CD4-positive, alpha-beta T cell treated with Interleukin-17A for 1 hour (primary cell): ENCODE results near the gene BPIFB6.

Experiments
- DNase-seq: peaks from one replicate; pipeline ENCODE4 v3.0.0-alpha.2; 2020

BPIFB6 gene

DNA sequence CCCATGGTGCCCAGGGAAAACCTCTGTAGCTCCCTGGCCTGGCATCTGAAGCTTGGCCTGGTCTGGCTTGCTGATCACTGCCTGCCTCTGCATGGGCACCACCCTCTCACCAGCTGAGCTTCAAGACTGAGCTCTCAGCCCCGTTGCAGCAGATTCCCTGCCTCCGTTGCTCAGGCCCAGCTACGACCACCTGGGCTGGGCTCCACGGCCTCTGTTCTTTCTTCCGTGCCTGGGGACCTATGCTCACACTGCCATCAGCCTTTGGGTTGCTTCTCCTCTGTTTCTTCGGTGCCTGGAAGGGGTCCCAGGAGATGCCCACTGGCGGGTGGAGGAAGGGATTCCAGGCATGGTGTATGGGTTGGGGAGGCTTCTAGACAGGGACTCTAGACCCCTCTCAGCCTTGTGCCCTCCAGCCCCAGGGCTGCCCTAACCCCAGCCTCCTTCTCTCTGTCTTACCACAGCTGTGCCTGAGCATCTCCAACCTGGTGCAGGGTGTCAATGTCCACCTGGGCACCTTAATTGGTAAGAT, 14.8 kb upstream of the BPIFB6 start:
- no peak for DNase-seq

DNA sequence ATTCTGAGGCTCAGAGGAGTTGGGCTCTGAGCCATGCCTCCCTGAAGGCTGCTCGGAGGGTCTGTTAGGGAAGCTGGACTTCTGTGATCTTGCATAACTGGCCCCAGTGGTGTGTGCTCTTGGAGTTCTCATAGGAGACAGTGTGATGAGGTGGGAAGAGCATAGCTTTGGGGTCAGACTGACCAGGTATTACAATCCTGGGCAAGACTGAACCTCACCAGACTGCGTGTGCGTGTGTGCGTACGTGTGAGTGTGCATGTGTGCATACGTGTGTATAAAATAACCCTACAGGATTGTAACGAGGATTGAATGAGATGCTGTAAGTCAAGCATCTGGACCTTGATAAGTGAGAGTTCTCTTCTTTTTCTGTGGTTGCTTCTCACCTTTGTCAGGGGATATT, 13.9 kb upstream of the BPIFB6 start:
- no peak for DNase-seq

DNA sequence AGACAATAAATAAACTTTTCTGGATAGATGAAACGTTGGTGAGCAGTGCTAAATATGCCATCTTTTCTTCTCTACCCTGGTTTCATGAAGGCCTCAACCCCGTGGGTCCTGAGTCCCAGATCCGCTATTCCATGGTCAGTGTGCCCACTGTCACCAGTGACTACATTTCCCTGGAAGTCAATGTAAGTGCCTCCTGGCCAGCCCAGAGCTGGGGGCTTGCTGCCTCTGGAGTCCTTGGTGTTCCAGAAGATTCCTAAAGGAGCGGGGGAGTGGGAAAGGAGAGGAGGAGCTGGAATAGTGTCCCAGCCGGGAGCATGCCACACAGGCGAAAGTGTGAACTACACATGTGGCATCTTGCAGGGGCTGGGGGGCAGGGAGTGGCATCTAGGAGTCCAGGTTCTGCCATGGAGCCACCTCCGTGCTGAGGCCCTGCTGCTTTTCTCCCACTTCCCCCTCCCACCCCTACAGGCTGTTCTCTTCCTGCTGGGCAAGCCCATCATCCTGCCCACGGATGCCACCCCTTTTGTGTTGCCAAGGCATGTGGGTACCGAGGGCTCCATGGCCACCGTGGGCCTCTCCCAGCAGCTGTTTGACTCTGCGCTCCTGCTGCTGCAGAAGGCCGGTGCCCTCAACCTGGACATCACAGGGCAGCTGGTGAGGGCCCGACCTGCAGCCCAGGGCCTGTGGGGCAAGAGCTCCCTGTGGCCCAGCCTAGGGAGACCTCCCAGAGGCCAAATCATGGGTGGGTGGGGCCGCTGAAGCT, 13.1 kb upstream of the BPIFB6 start:
- no peak for DNase-seq

DNA sequence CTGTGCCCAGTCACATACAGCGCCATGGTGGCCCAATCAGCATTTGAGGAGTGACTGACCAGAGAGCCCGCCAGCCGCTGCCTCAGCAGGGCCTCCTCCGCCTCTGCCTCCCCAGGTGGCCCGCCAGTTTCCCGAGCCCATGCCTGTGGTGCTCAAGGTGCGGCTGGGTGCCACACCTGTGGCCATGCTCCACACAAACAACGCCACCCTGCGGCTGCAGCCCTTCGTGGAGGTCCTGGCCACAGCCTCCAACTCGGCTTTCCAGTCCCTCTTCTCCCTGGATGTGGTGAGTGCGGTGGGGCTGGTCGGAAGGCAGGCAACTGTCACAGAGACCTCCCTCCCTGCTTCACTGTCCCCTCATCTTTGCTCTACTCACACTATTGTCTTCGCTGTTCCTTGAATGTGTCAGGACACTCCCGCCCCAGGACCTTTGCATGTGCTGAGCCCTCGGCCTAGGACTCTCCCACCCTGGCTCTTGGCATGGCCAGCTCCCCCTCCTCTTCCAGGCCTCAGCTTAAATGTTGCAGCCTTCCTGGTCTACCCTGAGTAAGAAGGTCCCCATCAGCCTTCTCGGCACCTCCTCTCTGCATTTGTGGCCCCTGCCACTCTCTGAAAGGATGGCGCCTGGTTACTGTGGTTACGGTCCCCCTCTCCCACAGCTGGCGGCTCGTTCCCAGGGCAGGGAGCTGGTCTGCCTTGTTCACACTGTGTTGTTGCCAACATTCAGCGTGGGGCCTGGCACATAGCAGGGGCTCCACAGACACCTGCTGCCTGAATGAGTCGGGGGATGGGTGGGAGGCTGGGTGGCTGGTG, 11.8 kb upstream of the BPIFB6 start:
- DNase-seq, result no peak

DNA sequence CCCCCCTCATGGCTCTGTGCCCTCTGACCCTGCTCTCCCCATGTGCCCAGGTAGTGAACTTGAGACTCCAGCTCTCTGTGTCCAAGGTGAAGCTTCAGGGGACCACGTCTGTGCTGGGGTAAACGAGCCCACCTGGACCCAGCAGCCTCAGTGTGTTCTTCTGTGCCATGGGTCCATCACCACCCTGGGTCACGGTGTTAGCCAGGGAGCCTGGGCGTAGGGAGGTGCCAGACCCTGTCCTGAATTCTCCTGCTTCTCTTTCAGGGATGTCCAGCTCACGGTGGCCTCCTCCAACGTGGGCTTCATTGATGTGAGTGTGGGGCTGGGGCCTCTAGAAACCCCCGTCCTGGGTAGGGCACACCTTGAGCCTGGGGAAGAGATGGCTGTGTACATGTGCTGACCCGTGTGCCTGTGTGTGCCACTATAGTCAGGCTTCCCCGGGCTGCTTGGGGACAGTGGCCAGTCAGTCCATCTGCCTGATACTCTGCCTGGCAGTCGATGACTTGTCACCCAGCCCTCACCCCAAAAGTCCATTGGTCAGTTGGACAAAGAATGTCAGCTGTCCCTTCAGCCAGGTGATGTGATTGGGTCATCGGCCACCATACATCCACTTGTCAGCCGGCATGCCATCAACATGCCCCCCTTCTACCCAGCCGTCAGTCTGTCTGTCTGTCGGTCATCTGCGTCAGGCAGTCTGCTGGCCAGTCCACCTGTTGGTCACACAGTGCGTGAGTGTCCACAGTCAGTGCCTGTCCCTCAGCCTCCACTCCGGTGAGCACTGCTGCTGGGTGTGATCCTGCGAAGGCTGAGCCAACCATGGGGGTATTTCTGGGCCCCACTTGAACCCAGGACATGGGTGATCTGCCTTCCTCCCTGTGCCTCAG, 10.9 kb upstream of the BPIFB6 start:
- no peak for DNase-seq

DNA sequence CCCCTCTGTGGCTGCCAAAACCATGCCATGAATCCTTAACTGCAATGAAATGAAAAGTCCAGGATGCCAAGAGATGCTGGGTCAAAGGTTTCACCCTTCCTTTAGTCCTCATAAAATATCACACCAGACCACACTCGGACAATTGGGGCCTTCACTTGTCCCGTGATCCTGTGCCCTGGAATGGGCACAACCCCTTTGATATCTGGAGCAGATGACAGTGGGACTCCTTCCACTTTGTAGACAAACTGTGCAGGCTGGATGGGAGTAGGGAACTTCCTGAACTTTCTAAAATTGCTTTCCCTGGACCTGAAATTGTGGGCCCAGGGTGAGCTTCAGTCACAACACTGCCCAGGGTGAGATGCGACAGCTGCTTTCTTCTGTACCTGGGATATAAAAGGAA, 9.6 kb upstream of the BPIFB6 start:
- DNase-seq, result no peak

DNA sequence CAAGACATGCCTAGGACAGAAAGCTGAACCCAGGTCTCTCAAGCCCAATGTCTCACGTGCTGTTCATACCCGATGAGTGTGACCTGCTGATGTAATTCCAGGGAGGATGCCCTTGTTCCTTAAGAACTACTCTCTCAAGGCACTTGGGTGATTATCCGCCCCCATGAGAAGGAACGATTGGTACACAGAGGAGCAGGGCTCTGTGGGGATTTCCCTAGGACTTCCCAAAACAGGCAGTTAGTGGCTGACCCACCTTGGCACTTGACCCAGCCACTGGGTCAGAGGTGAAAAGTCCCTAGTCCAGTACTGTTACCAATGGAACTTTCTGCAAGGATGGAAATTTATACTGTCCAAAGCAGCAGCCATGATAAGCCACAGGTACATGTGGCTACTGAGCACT, 9.2 kb upstream of the BPIFB6 start:
- no peak for DNase-seq

DNA sequence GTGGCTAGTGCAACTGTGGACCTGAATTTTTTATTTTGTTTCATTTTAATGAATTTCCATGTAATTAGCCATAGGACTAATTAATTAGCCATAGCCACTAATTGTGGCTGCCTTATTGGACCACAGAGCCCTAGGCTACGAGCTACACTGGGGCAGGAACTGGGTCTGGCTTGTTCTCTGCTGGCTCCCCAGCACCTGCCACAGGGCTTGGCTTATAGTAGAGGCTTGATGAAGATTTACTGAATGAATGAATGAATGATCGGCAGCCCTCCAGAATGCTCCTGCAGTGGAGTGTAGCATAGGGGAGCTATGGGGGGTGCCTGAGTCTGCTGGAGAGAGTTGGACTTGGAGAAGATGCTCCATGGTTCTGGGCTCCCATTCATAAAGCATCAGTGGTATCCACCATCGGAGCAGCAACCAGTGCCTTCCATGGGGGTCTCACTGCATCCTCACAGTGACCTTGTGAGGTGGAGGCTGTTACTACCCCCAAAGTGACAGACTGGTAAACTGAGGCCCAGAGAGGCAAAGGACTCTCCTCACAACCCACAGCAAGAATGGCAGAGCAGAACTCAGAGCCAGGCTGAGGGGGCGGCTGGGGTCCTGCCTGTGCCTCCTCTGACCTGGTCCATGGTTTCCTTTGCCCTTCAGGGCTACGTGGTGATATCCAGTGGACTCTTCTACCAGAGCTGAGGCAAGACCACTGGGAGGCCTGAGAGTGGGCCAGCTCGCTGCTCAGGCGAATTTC, 8.6 kb upstream of the BPIFB6 start:
- no peak for DNase-seq

DNA sequence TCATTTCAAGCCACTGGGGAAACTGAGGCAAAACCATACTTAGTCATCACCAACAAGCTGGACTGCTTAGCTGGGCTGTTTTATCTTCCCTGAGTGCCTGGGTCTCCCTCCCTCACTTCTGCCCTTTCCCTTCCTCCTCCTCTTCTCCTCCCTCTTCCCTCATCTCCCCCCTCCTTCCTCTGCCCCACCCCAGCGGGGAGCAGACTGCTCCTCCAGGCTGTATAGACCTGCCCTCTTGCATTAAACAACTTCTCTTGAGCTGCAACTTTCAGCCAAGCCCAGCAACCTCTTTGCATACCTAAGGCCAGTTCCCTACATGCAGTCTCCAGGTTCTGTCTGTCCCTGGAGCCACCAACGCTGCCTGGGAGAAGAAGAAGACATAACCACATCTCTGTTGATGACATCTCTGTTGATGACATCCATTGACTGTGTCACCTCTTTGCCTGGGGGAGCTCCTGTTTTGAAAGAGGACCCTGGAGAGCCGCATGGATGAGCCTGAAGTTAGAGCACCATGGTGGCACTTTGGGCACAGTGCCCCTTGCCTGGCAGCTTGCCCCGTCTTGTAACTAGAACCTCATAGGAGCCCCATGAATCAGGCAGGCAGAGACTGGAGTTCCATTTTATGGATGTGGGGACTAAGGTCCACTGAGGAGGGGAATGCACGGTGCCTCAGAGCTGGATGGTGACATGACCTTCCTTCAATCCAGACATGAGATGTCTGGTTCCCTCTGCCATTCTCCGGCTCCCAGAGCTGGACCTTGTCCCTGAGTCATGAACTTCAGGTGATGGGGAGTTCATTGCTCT, 7.8 kb upstream of the BPIFB6 start:
- no peak for DNase-seq

DNA sequence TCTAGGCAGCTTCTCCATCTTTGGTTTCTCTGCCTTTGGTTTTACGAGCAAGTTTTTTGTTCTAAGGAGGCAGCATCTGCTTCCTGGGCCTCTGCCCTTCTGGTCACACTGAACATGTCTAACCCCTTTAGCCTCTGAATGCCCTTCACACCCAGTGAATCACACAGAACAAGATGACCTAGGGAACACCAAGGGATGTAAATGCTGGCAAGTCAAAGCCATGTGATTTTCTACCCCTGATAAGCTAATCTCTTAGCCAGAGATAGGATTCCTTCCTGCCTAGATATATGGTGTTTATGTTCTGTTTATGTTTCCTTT, 7.2 kb upstream of the BPIFB6 start:
- no peak for DNase-seq

DNA sequence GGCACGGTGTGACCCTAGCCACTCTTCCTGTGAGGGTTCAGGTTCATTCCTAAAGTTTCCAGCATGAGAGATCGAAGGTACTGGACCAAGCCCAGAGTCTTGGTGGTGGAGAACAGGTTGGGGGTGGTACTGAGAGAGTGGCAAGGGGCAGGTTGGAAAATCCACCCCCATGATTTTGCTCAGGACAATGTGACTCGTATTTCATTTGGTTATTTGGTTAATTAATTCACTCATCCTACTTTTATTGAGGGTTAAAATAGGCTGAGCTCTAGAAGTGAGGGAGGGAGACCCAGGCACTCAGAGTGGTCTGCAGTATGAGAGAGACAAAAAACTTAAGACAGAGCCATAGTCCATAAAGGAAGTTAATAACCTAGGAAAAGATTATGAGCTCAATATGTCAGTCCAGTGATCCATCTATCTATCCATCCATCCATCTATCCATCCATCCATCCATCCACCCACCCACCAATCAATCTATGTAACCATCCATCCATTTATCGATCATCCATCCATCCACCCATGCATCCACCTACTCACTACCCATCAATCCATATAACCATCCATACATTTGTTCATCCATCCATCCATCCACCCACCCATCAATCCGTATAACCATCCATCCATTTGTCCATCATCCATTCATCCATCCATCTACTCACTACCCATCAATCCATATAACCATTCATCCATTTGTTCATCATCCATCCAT, 6.7 kb upstream of the BPIFB6 start:
- DNase-seq, result no peak

DNA sequence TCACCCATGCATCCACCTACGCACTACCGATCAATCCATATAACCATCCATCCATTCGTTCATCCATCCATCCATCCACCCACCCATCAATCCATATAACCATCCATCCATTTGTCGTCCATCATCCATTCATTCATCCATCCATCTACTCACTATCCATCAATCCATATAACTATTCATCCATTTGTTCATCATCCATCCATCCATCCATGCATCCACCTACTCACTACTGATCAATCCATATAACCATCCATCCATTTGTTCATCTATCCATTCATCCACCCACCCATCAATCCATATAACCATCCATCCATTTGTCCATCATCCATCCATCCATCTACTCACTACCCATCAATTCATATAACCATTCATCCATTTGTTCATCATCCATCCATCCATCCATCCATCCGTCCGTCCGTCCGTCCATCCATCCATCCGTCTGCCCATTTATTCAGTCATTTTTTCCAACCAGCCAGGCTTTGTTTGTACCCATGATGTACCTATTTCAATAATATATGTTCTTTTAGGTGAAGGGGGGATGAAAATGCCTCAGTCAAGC, 6.1 kb upstream of the BPIFB6 start:
- DNase-seq, result no peak

DNA sequence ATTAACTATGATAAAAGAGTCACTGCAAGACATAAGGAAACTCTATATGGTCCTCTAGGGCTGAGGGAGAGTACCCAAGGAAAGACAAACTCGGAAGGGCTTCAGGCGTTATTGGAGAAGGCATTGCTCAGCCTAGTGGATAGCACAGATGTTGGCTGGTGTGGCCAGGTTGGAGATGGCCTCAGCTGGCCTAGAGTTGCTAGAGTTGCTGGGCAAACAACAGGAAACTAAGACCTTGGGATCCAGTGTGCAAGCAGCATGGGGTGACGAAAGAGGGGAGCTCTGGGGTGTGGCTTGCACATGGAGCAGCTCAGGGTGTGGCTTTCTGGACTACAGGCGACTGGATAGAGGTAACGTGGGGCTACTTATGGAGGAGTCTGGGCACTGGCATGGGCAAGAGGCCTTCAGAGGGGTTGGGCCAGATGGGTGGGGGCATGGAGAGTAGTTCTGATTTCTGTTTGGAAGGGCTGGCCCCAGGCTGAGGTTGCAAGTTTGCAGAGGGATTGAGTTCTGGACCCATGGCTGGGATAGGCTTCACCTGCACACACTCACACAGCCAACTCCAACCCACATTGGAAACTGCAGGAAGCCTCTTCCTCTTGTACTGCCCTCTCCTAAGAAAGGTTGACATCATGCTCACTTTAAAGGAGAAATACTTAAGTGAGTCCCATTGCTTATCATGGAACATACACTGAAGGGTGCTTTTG, 5.2 kb upstream of the BPIFB6 start:
- no peak for DNase-seq

DNA sequence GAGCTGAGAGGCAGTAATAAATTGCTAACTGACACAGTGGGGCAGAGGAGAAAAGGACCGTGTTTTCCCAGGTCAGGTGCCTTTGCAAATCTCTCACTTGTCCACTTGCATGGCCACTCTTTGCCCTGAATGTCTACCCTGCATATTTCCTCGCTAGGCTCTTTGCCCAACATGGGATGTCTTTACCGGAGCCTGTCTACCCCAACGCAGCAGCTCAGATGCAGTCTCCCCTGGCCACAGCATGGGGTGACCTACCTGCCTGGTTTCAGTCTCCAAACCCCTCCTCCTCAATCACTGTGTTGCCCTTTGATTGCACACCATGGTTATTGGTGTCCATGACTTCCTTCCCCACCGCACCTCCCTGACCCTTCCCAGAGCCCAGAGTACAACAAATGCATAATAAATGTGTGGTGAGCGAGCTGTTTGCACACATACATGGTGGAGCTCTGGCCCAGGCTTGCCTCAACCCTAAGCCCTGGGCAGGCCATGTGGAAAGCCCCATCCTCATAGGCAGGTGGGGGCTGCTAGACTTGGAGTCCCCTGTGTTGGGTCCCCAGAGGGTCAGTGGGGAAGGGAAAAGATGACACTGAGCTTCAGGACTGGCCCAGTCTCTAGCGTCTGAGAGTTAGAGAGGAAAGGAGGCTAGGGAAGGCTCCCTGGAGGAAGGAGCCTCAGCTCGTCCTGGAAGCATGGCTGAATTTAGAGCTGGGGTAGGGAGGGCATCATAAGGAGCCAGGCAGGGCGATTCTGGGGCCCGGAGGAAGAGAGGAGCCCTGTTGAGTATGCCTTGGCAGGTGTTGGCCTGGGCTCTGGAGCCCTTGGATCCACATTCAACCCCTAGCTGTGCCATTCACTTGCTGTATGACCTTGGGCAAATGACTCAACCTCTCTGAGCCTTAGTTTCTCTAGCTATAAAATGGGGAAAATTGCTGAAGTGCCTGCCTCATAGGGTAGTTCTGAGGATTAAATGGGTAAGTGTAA, 4.4 kb upstream of the BPIFB6 start:
- DNase-seq, result no peak

DNA sequence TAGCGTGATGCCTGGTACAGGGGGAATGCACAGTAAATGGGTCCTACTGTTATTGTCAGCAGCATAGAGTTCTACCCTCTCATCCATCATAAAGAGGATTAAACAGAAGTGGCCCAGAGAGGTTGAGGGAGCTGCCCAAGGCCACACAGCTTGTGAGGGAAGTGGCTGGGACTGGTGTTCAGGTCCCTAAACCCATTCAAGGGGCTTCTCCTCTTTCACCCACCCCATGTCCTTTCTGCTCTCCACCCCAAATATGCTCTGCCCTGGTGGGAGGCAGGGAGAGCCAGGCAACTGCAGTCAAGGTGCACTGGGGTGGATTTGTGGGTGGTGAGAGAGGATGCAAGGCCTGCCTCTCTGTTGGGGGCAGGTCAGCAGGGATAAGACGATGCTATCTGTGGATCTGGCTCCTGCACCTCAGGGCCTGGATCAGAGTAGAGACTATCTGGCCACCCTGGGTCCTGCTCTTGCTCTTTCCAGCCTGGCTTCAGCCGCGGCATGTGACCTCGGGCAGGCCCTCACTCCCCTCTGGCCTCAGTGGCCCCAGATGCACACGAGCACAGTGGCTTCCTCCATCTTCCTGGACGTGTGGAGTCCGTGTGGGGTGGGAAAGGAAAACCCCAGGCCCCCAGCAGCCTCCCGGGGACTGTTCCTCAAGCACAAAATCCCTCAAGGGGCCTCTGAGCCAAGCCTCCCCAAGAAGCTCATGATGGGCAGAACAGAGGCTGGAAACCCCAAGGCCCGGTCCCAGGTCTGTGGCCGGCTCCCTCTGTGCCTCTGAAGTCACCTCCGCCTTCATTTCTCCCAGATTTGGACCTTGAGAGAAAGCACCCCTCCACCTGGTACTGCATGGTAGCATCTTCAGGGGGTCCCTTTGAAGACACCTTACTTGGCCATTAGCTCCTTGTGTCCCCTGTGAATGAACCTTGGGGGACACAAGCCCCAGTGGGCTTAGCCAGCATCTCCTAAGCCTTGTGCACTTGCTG, 3.4 kb upstream of the BPIFB6 start:
- DNase-seq, result no peak

DNA sequence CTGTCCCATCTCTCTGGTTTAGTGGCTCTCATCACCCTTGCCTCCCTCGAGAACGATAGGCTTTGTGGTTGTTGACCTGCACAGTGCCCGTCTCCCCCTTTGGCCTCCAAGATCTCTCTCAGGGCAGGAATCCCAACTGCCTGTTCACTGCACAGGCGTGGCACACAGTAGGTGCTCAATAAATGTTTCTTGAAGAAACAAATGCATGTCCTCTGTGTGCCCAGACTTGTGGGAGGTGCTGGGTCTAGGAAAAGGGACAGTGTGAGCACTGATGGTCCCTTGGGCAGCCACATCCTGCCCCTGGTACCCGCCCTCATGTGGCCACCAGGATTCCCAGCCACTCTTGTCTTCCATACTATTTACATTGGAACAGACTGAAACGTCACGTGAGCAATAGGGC, 2.6 kb upstream of the BPIFB6 start:
- DNase-seq, result no peak

DNA sequence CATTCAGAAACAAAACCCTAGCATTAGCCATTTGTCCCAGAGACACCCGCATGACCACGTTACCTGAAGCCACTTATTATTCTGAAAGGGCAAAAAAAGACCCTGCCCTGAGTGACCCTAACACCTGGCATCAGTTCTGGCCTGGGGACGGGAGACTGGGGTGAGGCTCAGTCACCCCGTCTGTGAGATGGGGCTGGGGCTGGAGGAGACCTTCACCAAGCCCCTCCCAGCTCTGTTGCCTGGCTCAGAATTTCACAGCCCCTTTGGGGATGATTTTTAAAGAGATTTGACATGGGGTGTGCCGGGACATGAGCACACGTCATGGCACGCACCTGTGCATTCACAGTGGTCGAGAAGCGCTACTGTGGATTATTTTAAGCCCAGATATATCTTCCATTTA, 1.4 kb upstream of the BPIFB6 start:
- no peak for DNase-seq

DNA sequence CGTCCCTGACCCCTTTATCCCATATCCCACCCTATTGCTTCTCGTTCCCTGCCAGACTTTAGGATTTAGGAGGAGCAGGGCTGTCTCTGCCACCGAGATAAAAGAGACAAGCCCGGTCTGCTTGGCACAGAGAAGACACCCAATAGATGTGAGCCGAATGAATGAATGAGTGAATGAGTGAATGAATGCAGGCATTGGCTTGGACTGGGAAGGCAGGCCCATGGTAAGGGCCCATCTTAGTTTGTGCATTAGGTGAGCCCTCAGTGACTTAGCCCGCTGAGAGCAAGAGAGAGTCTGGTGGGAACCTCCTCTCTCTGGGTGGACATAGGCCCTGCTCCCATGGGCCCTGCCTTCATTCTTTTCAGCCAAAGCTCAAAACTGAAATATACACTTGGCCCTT, 879 bp upstream of the BPIFB6 start:
- DNase-seq, result no peak
